Hepatocyte (in vitro differentiated cells): Measurements from ENCODE around the gene HES4. TPM values are rescaled to one million over a fixed set of nuclear protein-coding genes. Genes with fewer than 3 reads are reported as not detected.
A peak's percentile ranks its signal among the peaks of the same experiment; 100 is the strongest.
"Not testable (repeated sequence)": the region's sequence is repeated elsewhere in the genome, so short reads cannot be mapped to it uniquely, and the experiment has no call there.

Experiments
- DNase-seq: peaks from one replicate; pipeline ENCODE4 v3.0.0-alpha.2; 2016; ENCODE audit warnings: low spot score
- H2AFZ ChIP-seq: fragments of 200-600 bp; sonication (generic); 2 replicates; pipeline ENCODE4 v1.6.0; 2016; ENCODE audit warnings: antibody characterized with exemption, mild to moderate bottlenecking
- H3K27ac ChIP-seq: fragments of 200-600 bp; sonication (generic); 2 replicates; pipeline ENCODE4 v1.5.1; 2016; ENCODE audit warnings: mild to moderate bottlenecking
- H3K27me3 ChIP-seq: fragments of 200-600 bp; sonication (generic); 2 replicates; pipeline ENCODE4 v1.6.1; 2016
- H3K36me3 ChIP-seq: fragments of 200-600 bp; sonication (generic); replicated peaks from 2 replicates; pipeline ENCODE4 v1.5.1; 2016; ENCODE audit warnings: low read depth; ENCODE audit not compliant: insufficient read depth
- H3K4me1 ChIP-seq: fragments of 200-600 bp; sonication (generic); 2 replicates; pipeline ENCODE4 v1.5.1; 2016; ENCODE audit warnings: mild to moderate bottlenecking, moderate library complexity; ENCODE audit not compliant: insufficient read depth
- H3K4me2 ChIP-seq: fragments of 200-600 bp; sonication (generic); 2 replicates; pipeline ENCODE4 v1.6.0; 2016
- H3K4me3 ChIP-seq: fragments of 200-600 bp; sonication (generic); 2 replicates; pipeline ENCODE4 v1.5.1; 2016; ENCODE audit warnings: mild to moderate bottlenecking
- H3K79me2 ChIP-seq: fragments of 200-600 bp; sonication (generic); 2 replicates; pipeline ENCODE4 v1.6.0; 2017; ENCODE audit warnings: mild to moderate bottlenecking
- H3K9me2 ChIP-seq: fragments of 200-600 bp; sonication (generic); replicated peaks from 2 replicates; pipeline ENCODE4 v1.6.0; 2017; ENCODE audit warnings: mild to moderate bottlenecking; ENCODE audit not compliant: insufficient read depth
- H3K9me3 ChIP-seq: fragments of 200-600 bp; sonication (generic); 2 replicates; pipeline ENCODE4 v1.5.1; 2016; ENCODE audit warnings: low read depth, mild to moderate bottlenecking
- H4K20me1 ChIP-seq: fragments of 200-600 bp; sonication (generic); 2 replicates; pipeline ENCODE4 v1.6.0; 2016; ENCODE audit warnings: mild to moderate bottlenecking; ENCODE audit not compliant: insufficient read depth, poor library complexity, severe bottlenecking
- EZH2 ChIP-seq: fragments of 200-600 bp; sonication (generic); IDR thresholded peaks from 2 replicates; pipeline ENCODE4 v1.6.1; 2016; ENCODE audit warnings: antibody characterized with exemption, mild to moderate bottlenecking, borderline replicate concordance
- EZH2phosphoT487 ChIP-seq: fragments of 200-600 bp; sonication (generic); IDR thresholded peaks from one replicate; pipeline ENCODE4 v1.6.1; 2018; ENCODE audit warnings: antibody characterized with exemption, mild to moderate bottlenecking, low read depth, moderate library complexity; ENCODE audit not compliant: unreplicated experiment, severe bottlenecking
- WGBS: methylation state at CpG from one replicate; pipeline ENCODE4 v1.1.6; 2016; ENCODE audit warnings: low lambda C conversion rate; ENCODE audit errors: missing lambda C conversion rate; 5-methylcytosine and 5-hydroxymethylcytosine counted together
- polyA plus RNA-seq: library from polyadenylated mRNA; unstranded; fragments of >200 nt; fragmentation: Nextera tagmentation; extraction: Ambion mirVana; gene quantifications from 2 replicates; pipeline ENCODE4 v1.2.1, GENCODE V29; 2016
- total RNA-seq: library from RNA; depleted of rRNA; stranded (reverse); fragments of >200 nt; gene quantifications from 2 replicates; pipeline ENCODE4 v1.2.3, GENCODE V29; 2014
- TF ChIP-seq, protein P1 (sequence below): fragments of 200-600 bp; sonication (generic); IDR thresholded peaks from 2 replicates; pipeline ENCODE4 v1.5.1; 2016; ENCODE audit warnings: antibody characterized with exemption, mild to moderate bottlenecking; ENCODE audit not compliant: poor library complexity

Gene HES4
- total and polyA plus RNA-seq, 2 experiments from 2014 or later, result 28.7 to 74.5 TPM

GRCh38 chr1:1019122-1019999 lies 19.5 kb upstream of the HES4 start:
- H2AFZ ChIP-seq, result peak overlapping the region; percentile 35
- H4K20me1 ChIP-seq, result no peaks in the 10 kb centered on the region
- H3K4me3 ChIP-seq, result peak overlapping the region; percentile 58
- DNase-seq, result peak; percentile 97
- no peaks in the 10 kb centered on the region for H3K9me2 ChIP-seq
- 27% methylated on average over 13 of the region's 91 CpGs for WGBS
- peaks cover 27% of the 10 kb centered on the region for H3K4me1 ChIP-seq
- H3K79me2 ChIP-seq, result peaks cover 29% of the 10 kb centered on the region
- no peaks in the 10 kb centered on the region for H3K27me3 ChIP-seq
- no peaks in the 10 kb centered on the region for H3K9me3 ChIP-seq
- peak overlapping the region; percentile 97 for H3K4me2 ChIP-seq
- no peak for TF ChIP-seq EZH2
- TF ChIP-seq EZH2phosphoT487, result no peak
- TF ChIP-seq, protein P1, sequence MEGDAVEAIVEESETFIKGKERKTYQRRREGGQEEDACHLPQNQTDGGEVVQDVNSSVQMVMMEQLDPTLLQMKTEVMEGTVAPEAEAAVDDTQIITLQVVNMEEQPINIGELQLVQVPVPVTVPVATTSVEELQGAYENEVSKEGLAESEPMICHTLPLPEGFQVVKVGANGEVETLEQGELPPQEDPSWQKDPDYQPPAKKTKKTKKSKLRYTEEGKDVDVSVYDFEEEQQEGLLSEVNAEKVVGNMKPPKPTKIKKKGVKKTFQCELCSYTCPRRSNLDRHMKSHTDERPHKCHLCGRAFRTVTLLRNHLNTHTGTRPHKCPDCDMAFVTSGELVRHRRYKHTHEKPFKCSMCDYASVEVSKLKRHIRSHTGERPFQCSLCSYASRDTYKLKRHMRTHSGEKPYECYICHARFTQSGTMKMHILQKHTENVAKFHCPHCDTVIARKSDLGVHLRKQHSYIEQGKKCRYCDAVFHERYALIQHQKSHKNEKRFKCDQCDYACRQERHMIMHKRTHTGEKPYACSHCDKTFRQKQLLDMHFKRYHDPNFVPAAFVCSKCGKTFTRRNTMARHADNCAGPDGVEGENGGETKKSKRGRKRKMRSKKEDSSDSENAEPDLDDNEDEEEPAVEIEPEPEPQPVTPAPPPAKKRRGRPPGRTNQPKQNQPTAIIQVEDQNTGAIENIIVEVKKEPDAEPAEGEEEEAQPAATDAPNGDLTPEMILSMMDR, result peak; percentile 52
- no peaks in the 10 kb centered on the region for H3K36me3 ChIP-seq
- H3K27ac ChIP-seq, result peak overlapping the region; percentile 97

DNA sequence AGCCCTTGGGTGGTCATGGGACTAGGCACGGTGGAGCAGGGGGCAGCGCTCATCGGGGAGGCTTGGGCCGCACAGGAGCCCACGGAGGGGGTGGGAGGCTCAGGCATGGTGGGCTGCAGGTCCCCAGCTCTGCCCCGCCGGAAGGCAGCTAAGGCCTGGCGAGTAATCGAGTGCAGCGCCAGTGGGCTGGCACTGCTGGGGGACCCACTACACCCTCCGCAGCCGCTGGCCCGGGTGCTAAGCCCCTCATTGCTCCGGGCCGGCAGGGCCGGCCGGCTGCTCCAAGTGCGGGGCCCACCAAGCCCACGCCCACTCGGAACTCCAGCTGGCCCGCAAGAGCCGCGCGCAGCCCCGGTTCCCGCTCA lies 18.4 kb upstream of the HES4 start:
- not testable (repeated sequence) for H3K9me3 ChIP-seq, H2AFZ ChIP-seq, DNase-seq, H4K20me1 ChIP-seq, H3K27me3 ChIP-seq, H3K27ac ChIP-seq, H3K36me3 ChIP-seq, H3K4me3 ChIP-seq, H3K9me2 ChIP-seq, H3K4me2 ChIP-seq
- Histone ChIP-seq H3K79me2 (peaks cover 24% of the 10 kb centered on the region), H3K4me1 (peaks cover 27% of the 10 kb centered on the region)
- WGBS, result 98% methylated on average over 25 of the region's 26 CpGs

GRCh38 chr1:1017397-1018320 lies 17.8 kb upstream of the HES4 start:
- Histone ChIP-seq H3K4me1 (peaks cover 27% of the 10 kb centered on the region), H3K79me2 (peaks cover 18% of the 10 kb centered on the region)
- H4K20me1 ChIP-seq, H2AFZ ChIP-seq, H3K36me3 ChIP-seq, H3K9me3 ChIP-seq, H3K27me3 ChIP-seq, H3K27ac ChIP-seq, H3K4me3 ChIP-seq, H3K4me2 ChIP-seq, H3K9me2 ChIP-seq, DNase-seq: not testable (repeated sequence)
- 86% methylated on average over 16 of the region's 17 CpGs for whole genome bisulfite sequencing

GRCh38 chr1:1014799-1015681 lies 15.1 kb upstream of the HES4 start:
- 82% methylated on average over 20 of the region's 20 CpGs for WGBS
- H3K36me3 ChIP-seq, result no peaks in the 10 kb centered on the region
- peak overlapping the region; percentile 96 for H3K4me2 ChIP-seq
- no peak for TF ChIP-seq EZH2phosphoT487
- TF ChIP-seq EZH2, result no peak
- TF ChIP-seq, protein P1, result peak; percentile 37
- no peak overlapping the region for H3K4me3 ChIP-seq
- no peaks in the 10 kb centered on the region for H3K79me2 ChIP-seq
- H3K9me3 ChIP-seq, result no peaks in the 10 kb centered on the region
- H3K9me2 ChIP-seq, result no peaks in the 10 kb centered on the region
- H2AFZ ChIP-seq, result no peak overlapping the region
- no peaks in the 10 kb centered on the region for H4K20me1 ChIP-seq
- H3K27me3 ChIP-seq, result no peaks in the 10 kb centered on the region
- DNase-seq, result peak; percentile 46
- H3K27ac ChIP-seq, result no peak overlapping the region
- peaks cover 11% of the 10 kb centered on the region for H3K4me1 ChIP-seq
